ENCODE data around the gene PILRA. TPM values are rescaled to one million over a fixed set of nuclear protein-coding genes. Genes with fewer than 3 reads are reported as not detected.
A peak's percentile ranks its signal among the peaks of the same experiment; 100 is the strongest.

The PILRA gene
- polyA plus RNA-seq, 1 donor (not counting 4 experiments of a cell fraction or from before 2014, with no cell fraction given): 0.33 TPM

DNA sequence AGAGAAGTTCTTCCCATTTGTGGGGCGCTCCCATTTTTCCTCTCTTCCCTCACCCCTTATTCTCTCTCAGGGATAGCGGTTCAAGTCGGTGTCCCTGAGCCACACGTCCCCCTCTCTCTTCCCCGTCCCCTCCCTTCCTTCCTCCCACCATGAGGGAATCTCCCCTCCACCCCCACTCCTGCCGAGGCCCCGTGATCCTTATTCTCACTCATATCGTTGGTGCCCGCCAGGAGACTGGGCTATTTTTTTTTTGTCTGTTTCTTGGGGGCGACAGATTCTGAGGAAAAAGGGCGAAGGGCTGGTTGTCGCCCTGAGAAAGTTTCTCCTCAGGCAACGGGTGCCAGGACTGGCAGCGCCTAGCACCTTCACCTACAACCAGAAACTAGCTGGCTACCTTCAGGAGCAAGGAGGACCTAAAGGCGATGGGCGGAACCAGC is 54.5 kb downstream of the PILRA start:
- peaks cover 2 to 16% of the 10 kb centered on the region in 2 experiments for H3K36me3 ChIP-seq (ENCODE audit: control insufficient read depth in 2 of 2, extremely low read depth in 1 of 2, insufficient read depth in 2 of 2, low read length in 2 of 2)
- H3K4me3 ChIP-seq (ENCODE audit: control insufficient read depth in 2 of 3, extremely low read depth in 1 of 3, insufficient read depth in 2 of 3, low read depth in 1 of 3, low read length in 3 of 3): peak overlapping the region; percentile 72 to 91 (median 86)
- no peak overlapping the region for H3K9ac ChIP-seq (ENCODE audit: control insufficient read depth, extremely low read depth, insufficient read depth, low read length)
- H3K79me2 ChIP-seq (ENCODE audit: control insufficient read depth, insufficient read depth, low read length): peaks cover 25% of the 10 kb centered on the region
- dilution Hi-C loops (cut with MboI; ENCODE audit: extremely low pct_ligation_motif_present, low sequenced_read_pairs): no loop called here
- H3K4me1 ChIP-seq (ENCODE audit: control insufficient read depth, extremely low read depth, insufficient read depth, low read length): peaks cover 24% of the 10 kb centered on the region
- H3K27ac ChIP-seq (ENCODE audit: control insufficient read depth, insufficient read depth, low read length): peak overlapping the region; percentile 96
- no peaks in the 10 kb centered on the region for H3K27me3 ChIP-seq (ENCODE audit: control insufficient read depth, extremely low read depth, insufficient read depth, low read length)
- no peak for TF ChIP-seq EZH2 (IDR thresholded peaks at IDR 0.05; ENCODE audit: low read length)
- TF ChIP-seq, protein P1, sequence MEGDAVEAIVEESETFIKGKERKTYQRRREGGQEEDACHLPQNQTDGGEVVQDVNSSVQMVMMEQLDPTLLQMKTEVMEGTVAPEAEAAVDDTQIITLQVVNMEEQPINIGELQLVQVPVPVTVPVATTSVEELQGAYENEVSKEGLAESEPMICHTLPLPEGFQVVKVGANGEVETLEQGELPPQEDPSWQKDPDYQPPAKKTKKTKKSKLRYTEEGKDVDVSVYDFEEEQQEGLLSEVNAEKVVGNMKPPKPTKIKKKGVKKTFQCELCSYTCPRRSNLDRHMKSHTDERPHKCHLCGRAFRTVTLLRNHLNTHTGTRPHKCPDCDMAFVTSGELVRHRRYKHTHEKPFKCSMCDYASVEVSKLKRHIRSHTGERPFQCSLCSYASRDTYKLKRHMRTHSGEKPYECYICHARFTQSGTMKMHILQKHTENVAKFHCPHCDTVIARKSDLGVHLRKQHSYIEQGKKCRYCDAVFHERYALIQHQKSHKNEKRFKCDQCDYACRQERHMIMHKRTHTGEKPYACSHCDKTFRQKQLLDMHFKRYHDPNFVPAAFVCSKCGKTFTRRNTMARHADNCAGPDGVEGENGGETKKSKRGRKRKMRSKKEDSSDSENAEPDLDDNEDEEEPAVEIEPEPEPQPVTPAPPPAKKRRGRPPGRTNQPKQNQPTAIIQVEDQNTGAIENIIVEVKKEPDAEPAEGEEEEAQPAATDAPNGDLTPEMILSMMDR (optimal IDR thresholded peaks at IDR 0.05 in 1 of 3, IDR thresholded peaks at IDR 0.05 in 1 of 3, conservative IDR thresholded peaks at IDR 0.05 in 1 of 3; ENCODE audit: extremely low read depth in 1 of 3, insufficient read depth in 2 of 3, low read length in 3 of 3): no peak
- no peaks in the 10 kb centered on the region for H3K9me3 ChIP-seq (ENCODE audit: control insufficient read depth, low read depth, low read length)
- no peak for DNase-seq (ENCODE audit: low read depth, low spot score)
- peak overlapping the region; percentile 96 for H3K4me2 ChIP-seq (ENCODE audit: control insufficient read depth, extremely low read depth, insufficient read depth, low read depth, low read length)
- peaks cover 3% of the 10 kb centered on the region for H3K9me1 ChIP-seq (ENCODE audit: control insufficient read depth, extremely low read depth, insufficient read depth, low read length)
- FAIRE-seq: no peak
- H2AFZ ChIP-seq (ENCODE audit: control insufficient read depth, low read length): peak overlapping the region; percentile 98
- H4K20me1 ChIP-seq (ENCODE audit: control insufficient read depth, extremely low read depth, insufficient read depth, low read length): peaks cover 4% of the 10 kb centered on the region

DNA sequence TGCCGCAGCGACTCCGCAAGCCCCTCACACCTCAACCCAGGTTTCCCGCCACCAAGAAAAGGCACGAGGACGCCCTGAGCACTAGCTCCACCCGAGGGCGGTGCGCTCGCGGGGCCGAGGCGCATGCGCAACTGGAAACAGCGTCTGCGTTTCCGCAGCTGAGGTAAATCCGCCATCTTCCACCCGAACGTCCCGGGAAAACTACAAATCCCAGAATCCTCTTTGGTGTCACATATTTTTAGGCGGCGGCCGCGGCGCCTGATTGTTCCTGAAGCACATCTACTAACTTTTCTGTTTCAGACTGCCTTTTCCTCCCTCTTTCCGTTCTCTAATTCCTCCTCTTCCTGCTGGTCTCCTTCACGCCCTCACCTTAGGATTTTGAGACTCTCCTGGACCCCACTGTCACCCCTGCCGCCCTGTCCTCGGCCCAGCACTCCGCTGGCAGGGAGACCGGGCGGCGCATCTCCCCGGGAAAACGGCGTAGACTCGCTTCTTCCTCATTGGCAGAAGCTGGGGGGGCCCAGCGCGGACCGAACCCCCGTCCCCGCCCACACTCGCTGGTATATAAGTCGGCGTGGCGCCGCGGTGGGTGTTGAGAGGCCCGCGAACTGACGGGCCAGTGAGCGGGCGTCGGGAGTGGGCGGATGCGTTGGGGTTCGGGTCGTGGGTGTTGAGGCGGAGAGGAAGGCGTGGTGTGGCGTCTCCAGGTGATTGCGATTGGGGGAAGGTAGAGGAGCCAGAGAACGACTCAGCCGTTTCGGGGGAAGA is 55.1 kb downstream of the PILRA start, which contains the start of gene ZCWPW1:
Gene ZCWPW1, minus strand, starts transcription at position 505 of the 768 bp plus-strand sequence. CDS start 8,054 bp downstream, outside the sequence.
- H3K9me1 ChIP-seq (ENCODE audit: control insufficient read depth, extremely low read depth, insufficient read depth, low read length): peaks cover 3% of the 10 kb centered on the region
- H3K79me2 ChIP-seq (ENCODE audit: control insufficient read depth, insufficient read depth, low read length): peaks cover 30% of the 10 kb centered on the region
- dilution Hi-C loops (cut with MboI; ENCODE audit: extremely low pct_ligation_motif_present, low sequenced_read_pairs): no loop called here
- H3K4me1 ChIP-seq (ENCODE audit: control insufficient read depth, extremely low read depth, insufficient read depth, low read length): peaks cover 24% of the 10 kb centered on the region
- H3K4me2 ChIP-seq (ENCODE audit: control insufficient read depth, extremely low read depth, insufficient read depth, low read depth, low read length): peak within 1 kb of the TSS; percentile 96
- TF ChIP-seq, protein P1 (optimal IDR thresholded peaks at IDR 0.05 in 1 of 3, IDR thresholded peaks at IDR 0.05 in 1 of 3, conservative IDR thresholded peaks at IDR 0.05 in 1 of 3; ENCODE audit: extremely low read depth in 1 of 3, insufficient read depth in 2 of 3, low read length in 3 of 3): no peak
- TF ChIP-seq EZH2 (IDR thresholded peaks at IDR 0.05; ENCODE audit: low read length): no peak
- H2AFZ ChIP-seq (ENCODE audit: control insufficient read depth, low read length): peak within 1 kb of the TSS; percentile 98
- H3K9me3 ChIP-seq (ENCODE audit: control insufficient read depth, low read depth, low read length): no peaks in the 10 kb centered on the region
- peaks cover 4% of the 10 kb centered on the region for H4K20me1 ChIP-seq (ENCODE audit: control insufficient read depth, extremely low read depth, insufficient read depth, low read length)
- peak; percentile 82 for DNase-seq (ENCODE audit: low read depth, low spot score)
- peak within 1 kb of the TSS; percentile 72 to 91 (median 86) for H3K4me3 ChIP-seq (ENCODE audit: control insufficient read depth in 2 of 3, extremely low read depth in 1 of 3, insufficient read depth in 2 of 3, low read depth in 1 of 3, low read length in 3 of 3)
- peaks cover 2 to 22% of the 10 kb centered on the region in 2 experiments for H3K36me3 ChIP-seq (ENCODE audit: control insufficient read depth in 2 of 2, extremely low read depth in 1 of 2, insufficient read depth in 2 of 2, low read length in 2 of 2)
- peak; percentile 73 for FAIRE-seq
- peak within 1 kb of the TSS; percentile 96 for H3K27ac ChIP-seq (ENCODE audit: control insufficient read depth, insufficient read depth, low read length)
- H3K27me3 ChIP-seq (ENCODE audit: control insufficient read depth, extremely low read depth, insufficient read depth, low read length): no peaks in the 10 kb centered on the region
- H3K9ac ChIP-seq (ENCODE audit: control insufficient read depth, extremely low read depth, insufficient read depth, low read length): peak within 1 kb of the TSS; percentile 99

Measured in keratinocyte (primary cell).